ENCODE measurements around the gene TDRD6.

The TDRD6 gene

GRCh38 chr6:46689657-46690056, 2.0 kb downstream of the TDRD6 start:
- Histone ChIP-seq H3K36me3 (replicated peaks) (no peaks in the 10 kb centered on the region), H3K4me3 (ENCODE audit: low read depth, low read length) (no peak overlapping the region), H3K27me3 (replicated peaks) (no peaks in the 10 kb centered on the region), H3K27ac (no peak overlapping the region)
- no peak for TF ChIP-seq CTCF (IDR thresholded peaks at IDR 0.05; ENCODE audit: low read depth, low read length, missing control alignments)
- DNase-seq = no peak
- in situ Hi-C loops (cut with HindIII; ENCODE audit: low pct_ligation_motif_present, low sequenced_read_pairs) = no loop called here

- H3K27ac ChIP-seq = no peak overlapping the region
- no peak for TF ChIP-seq CTCF (IDR thresholded peaks at IDR 0.05; ENCODE audit: low read depth, low read length, missing control alignments)
- no peaks in the 10 kb centered on the region for H3K27me3 ChIP-seq (replicated peaks)
- no peak for DNase-seq
- no peak overlapping the region for H3K4me3 ChIP-seq (ENCODE audit: low read depth, low read length)
- no peaks in the 10 kb centered on the region for H3K36me3 ChIP-seq (replicated peaks)
- in situ Hi-C loops (cut with HindIII; ENCODE audit: low pct_ligation_motif_present, low sequenced_read_pairs) = no loop called here
Measured at GRCh38 chr6:46690141-46690755, 2.6 kb downstream of the TDRD6 start.

GRCh38 chr6:46690911-46691451, 3.3 kb downstream of the TDRD6 start:
- no peak overlapping the region for H3K27ac ChIP-seq
- no peak overlapping the region for H3K4me3 ChIP-seq (ENCODE audit: low read depth, low read length)
- TF ChIP-seq CTCF (IDR thresholded peaks at IDR 0.05; ENCODE audit: low read depth, low read length, missing control alignments) = no peak
- DNase-seq = no peak
- in situ Hi-C loops (cut with HindIII; ENCODE audit: low pct_ligation_motif_present, low sequenced_read_pairs) = no loop called here
- no peaks in the 10 kb centered on the region for H3K36me3 ChIP-seq (replicated peaks)
- H3K27me3 ChIP-seq (replicated peaks) = no peaks in the 10 kb centered on the region

GRCh38 chr6:46699970-46700369, 12.3 kb downstream of the TDRD6 start:
- no peak for DNase-seq
- no peak for TF ChIP-seq CTCF (IDR thresholded peaks at IDR 0.05; ENCODE audit: low read depth, low read length, missing control alignments)
- H3K4me3 ChIP-seq (ENCODE audit: low read depth, low read length) = no peak overlapping the region
- H3K27me3 ChIP-seq (replicated peaks) = peaks cover 3% of the 10 kb centered on the region
- H3K27ac ChIP-seq = no peak overlapping the region
- no peaks in the 10 kb centered on the region for H3K36me3 ChIP-seq (replicated peaks)
- in situ Hi-C loops (cut with HindIII; ENCODE audit: low pct_ligation_motif_present, low sequenced_read_pairs) = no loop called here

GRCh38 chr6:46704562-46704961, 16.9 kb downstream of the TDRD6 start:
- Histone ChIP-seq H3K27me3 (replicated peaks) (peaks cover 3% of the 10 kb centered on the region), H3K4me3 (ENCODE audit: low read depth, low read length) (no peak overlapping the region), H3K27ac (no peak overlapping the region), H3K36me3 (replicated peaks) (no peaks in the 10 kb centered on the region)
- in situ Hi-C loops (cut with HindIII; ENCODE audit: low pct_ligation_motif_present, low sequenced_read_pairs) = no loop called here
- DNase-seq = peak; percentile 8
- TF ChIP-seq CTCF (IDR thresholded peaks at IDR 0.05; ENCODE audit: low read depth, low read length, missing control alignments) = no peak

GRCh38 chr6:46706464-46706863, 18.8 kb downstream of the TDRD6 start:
- H3K36me3 ChIP-seq (replicated peaks) = no peaks in the 10 kb centered on the region
- H3K4me3 ChIP-seq (ENCODE audit: low read depth, low read length) = no peak overlapping the region
- H3K27me3 ChIP-seq (replicated peaks) = peaks cover 3% of the 10 kb centered on the region
- no peak overlapping the region for H3K27ac ChIP-seq
- DNase-seq = no peak
- TF ChIP-seq CTCF (IDR thresholded peaks at IDR 0.05; ENCODE audit: low read depth, low read length, missing control alignments) = no peak
- in situ Hi-C loops (cut with HindIII; ENCODE audit: low pct_ligation_motif_present, low sequenced_read_pairs) = no loop called here
